Fibroblast of pulmonary artery (primary cell): ENCODE measurements around the gene SSR2.

Experiments used
- DNase-seq: peaks from one replicate; pipeline ENCODE4 v3.0.0-alpha.2; 2010; ENCODE audit warnings: low read depth
- H3K4me3 ChIP-seq: replicated peaks from 2 replicates; pipeline ENCODE4 v1.5.1; 2011; ENCODE audit warnings: low read depth, mild to moderate bottlenecking, control low read depth, low read length, moderate library complexity
- CTCF ChIP-seq: IDR thresholded peaks from 2 replicates; pipeline ENCODE4 v1.5.1; 2011; ENCODE audit warnings: mild to moderate bottlenecking, control low read depth, low read length, inconsistent platforms; ENCODE audit errors: missing control alignments

SSR2 gene

DNA sequence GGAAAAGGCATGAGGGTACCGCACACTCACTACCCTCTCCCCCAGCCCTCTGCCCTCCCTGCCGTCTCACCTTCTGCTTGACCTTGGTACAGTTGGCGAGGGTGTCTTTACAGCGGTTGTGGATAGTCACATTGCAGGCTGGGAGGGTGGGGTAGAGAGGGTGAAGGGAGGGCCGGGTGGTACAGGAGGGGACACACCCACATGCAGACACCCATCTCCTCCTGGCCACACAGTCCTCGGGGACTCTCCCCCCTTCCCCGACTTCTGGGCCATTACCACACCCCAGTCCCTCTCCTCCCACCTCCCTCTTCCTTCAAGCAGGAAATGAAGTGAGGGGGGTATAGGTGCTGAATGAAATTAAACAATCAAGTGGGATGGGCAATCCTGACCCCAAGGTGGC is 54.0 kb downstream of the SSR2 start:
- no peak overlapping the region for H3K4me3 ChIP-seq
- no peak for TF ChIP-seq CTCF
- DNase-seq: no peak

DNA sequence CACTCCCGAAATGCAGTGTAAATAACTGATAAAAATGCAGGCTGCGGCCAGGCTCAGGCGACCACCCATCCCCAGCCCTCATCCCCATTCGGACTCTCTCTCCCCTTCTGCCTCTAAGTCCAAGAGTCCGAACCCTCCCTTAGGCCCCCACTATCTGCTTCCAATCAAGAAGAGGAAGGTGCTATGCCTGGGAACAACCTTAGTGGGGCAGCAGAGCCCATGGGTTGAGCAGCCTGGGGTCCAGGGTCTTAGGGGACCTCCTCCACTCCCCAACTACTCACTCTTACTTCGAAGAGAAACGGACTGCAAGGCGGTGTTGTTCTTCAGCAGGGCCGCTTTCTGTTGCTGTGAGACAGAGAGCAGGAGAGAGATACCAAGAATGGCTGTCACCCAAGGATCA is 54.6 kb downstream of the SSR2 start:
- no peak overlapping the region for H3K4me3 ChIP-seq
- no peak for DNase-seq
- peak; percentile 17 for TF ChIP-seq CTCF

DNA sequence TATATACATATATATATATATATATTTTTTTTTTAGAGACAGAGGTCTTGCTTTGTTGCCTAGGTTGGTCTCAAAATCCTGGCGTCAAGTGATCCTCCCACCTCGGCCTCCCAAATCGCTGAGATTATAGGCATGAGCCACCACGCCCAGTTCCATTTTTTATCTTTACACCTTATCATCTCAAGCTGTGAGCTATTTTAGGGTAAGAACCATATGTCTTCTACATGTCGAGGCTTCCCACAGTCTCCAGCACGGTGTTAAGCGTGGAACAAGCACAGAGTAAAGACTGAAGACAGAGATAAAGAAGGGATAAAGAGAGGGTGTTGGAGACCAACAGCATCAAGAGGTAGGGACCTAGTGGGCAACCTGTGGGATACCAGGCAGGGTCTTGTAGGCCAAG is 56.6 kb downstream of the SSR2 start:
- H3K4me3 ChIP-seq: no peak overlapping the region
- DNase-seq: no peak
- no peak for TF ChIP-seq CTCF

GRCh38 chr1:155962599-155963211 is 58.0 kb downstream of the SSR2 start:
- peak; percentile 47 for DNase-seq
- no peak overlapping the region for H3K4me3 ChIP-seq
- TF ChIP-seq CTCF: no peak

- H3K4me3 ChIP-seq: no peak overlapping the region
- TF ChIP-seq CTCF: peak; percentile 47
- DNase-seq: peak; percentile 93
Observed at GRCh38 chr1:155961937-155962336, 58.8 kb downstream of the SSR2 start.

DNA sequence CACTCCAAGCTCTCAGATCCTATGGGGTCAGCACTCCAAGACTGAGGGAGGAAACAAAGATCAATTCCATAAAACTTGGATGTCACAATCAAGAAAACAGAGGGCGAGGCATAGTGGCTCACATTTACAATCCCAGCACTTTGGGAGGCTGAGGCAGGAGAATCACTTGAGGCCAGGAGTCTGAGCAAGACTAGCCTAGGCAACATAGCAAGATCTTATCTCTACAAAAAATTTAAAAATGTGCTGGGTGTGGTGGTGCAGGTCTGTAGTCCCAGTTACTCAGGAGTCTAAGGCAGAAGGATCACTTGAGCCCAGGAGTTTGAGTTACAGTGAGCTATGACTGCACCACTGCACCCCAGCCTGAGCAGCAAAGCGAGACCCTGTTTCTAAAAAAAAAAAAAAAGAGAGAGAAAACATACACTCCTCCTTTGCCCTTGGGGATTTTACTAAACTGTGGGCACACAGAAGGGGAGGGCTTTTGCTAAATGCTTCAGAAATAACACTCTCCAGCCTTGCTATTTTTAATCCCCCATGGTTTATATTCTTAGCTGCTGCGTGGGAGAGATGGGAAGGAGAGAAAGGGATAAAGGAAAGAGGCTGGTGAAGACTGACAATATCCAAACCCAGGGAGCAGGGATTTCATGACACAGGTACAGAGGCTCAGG is 60.5 kb downstream of the SSR2 start:
- DNase-seq: no peak
- H3K4me3 ChIP-seq: no peak overlapping the region
- no peak for TF ChIP-seq CTCF
